Measurements from ENCODE around the gene FILIP1.

- TF ChIP-seq EP300 (IDR thresholded peaks at IDR 0.05; ENCODE audit: borderline replicate concordance) (no peak), RAD21 (IDR thresholded peaks at IDR 0.05; ENCODE audit: low read depth) (no peak), FOXM1 (IDR thresholded peaks at IDR 0.05; ENCODE audit: borderline replicate concordance, low read depth) (no peak), EGR1 (IDR thresholded peaks at IDR 0.05) (no peak), ZBTB7A (IDR thresholded peaks at IDR 0.05; ENCODE audit: low read depth) (no peak), CEBPB (IDR thresholded peaks at IDR 0.05) (no peak), USF1 (IDR thresholded peaks at IDR 0.05) (no peak), YY1 (IDR thresholded peaks at IDR 0.05; ENCODE audit: low read depth) (no peak), CREB1 (IDR thresholded peaks at IDR 0.05; ENCODE audit: low read depth) (no peak), MAX (IDR thresholded peaks at IDR 0.05) (no peak), TAF1 (IDR thresholded peaks at IDR 0.05; ENCODE audit: low read depth) (no peak), TEAD4 (IDR thresholded peaks at IDR 0.05) (no peak), REST (IDR thresholded peaks at IDR 0.05; ENCODE audit: low read depth) (no peak)
These were observed 83.7 kb downstream of the FILIP1 start for GRCh38 chr6:75409928-75410327.
